GM06990 (cell line): ENCODE data around the gene COMT.

Experiments
- DNase-seq: peaks from one replicate; pipeline ENCODE4 v3.0.0-alpha.2; 2011; ENCODE audit not compliant: insufficient read length; ENCODE audit errors: extremely low read depth
- H3K27me3 ChIP-seq: replicated peaks from 2 replicates; pipeline ENCODE4 v1.6.0; 2011; ENCODE audit warnings: low read length; ENCODE audit not compliant: control insufficient read depth, insufficient read depth
- H3K36me3 ChIP-seq: 2 replicates; pipeline ENCODE4 v1.5.1; 2011; ENCODE audit warnings: low read length; ENCODE audit not compliant: control insufficient read depth, insufficient read depth
- H3K4me3 ChIP-seq: replicated peaks from 2 replicates; pipeline ENCODE4 v1.5.1; 2011; ENCODE audit warnings: low read depth, mild to moderate bottlenecking, control low read depth, low read length
- CTCF ChIP-seq: IDR thresholded peaks from 2 replicates; pipeline ENCODE4 v1.5.1; 2011; ENCODE audit warnings: low read length, control low read depth, mild to moderate bottlenecking, inconsistent platforms; ENCODE audit not compliant: insufficient read depth, poor library complexity, severe bottlenecking

Gene COMT

GRCh38 chr22:19962246-19962908, 20.8 kb downstream of the COMT start:
- TF ChIP-seq CTCF = peak; percentile 67
- peak; percentile 64 for DNase-seq
- Histone ChIP-seq H3K4me3 (no peak overlapping the region), H3K27me3 (no peaks in the 10 kb centered on the region), H3K36me3 (peaks cover 21% of the 10 kb centered on the region)

- Histone ChIP-seq H3K27me3 (no peaks in the 10 kb centered on the region), H3K36me3 (peaks cover 22% of the 10 kb centered on the region), H3K4me3 (no peak overlapping the region)
- no peak for DNase-seq
- no peak for TF ChIP-seq CTCF
Observed at GRCh38 chr22:19962909-19963806, 21.6 kb downstream of the COMT start.

- H3K27me3 ChIP-seq = no peaks in the 10 kb centered on the region
- no peak for TF ChIP-seq CTCF
- no peak for DNase-seq
- no peak overlapping the region for H3K4me3 ChIP-seq
- H3K36me3 ChIP-seq = peaks cover 24% of the 10 kb centered on the region
Observed at GRCh38 chr22:19963863-19964642, 22.5 kb downstream of the COMT start.

- DNase-seq = no peak
- TF ChIP-seq CTCF = no peak
- H3K36me3 ChIP-seq = peaks cover 24% of the 10 kb centered on the region
- H3K27me3 ChIP-seq = no peaks in the 10 kb centered on the region
- no peak overlapping the region for H3K4me3 ChIP-seq
Observed at GRCh38 chr22:19964701-19965386, 23.3 kb downstream of the COMT start.
